HT1080 (cell line): Measurements from ENCODE around the gene RBMXL2. TPM values are rescaled to one million over a fixed set of nuclear protein-coding genes. Genes with fewer than 3 reads are reported as not detected.

Source experiments
- total RNA-seq: library from RNA; depleted of rRNA; stranded (reverse); fragments of >200 nt; shearing (Covaris generic); gene quantifications from 2 replicates; pipeline ENCODE4 v1.2.3, GENCODE V29; 2014; rRNA removed

Gene RBMXL2
- total RNA-seq, 1 experiment from 2014 or later, result not detected

Other genes starting within 250 kb of the RBMXL2 start
- gene OR10A5, start 243.3 kb upstream of the RBMXL2 start, total RNA-seq, result not detected in 2 replicates
- not detected in 2 replicates for gene OR10A2, start 225.9 kb upstream of the RBMXL2 start, total RNA-seq
- not detected in 2 replicates for gene OR10A4, start 212.4 kb upstream of the RBMXL2 start, total RNA-seq
- gene OR2D2, start 196.5 kb upstream of the RBMXL2 start, total RNA-seq, result not detected in 2 replicates
- not detected in 2 replicates for gene OR2D3, start 168.0 kb upstream of the RBMXL2 start, total RNA-seq
- gene ZNF215, start 162.6 kb upstream of the RBMXL2 start, total RNA-seq, result not detected in 2 replicates
- gene ZNF214, start 68.7 kb upstream of the RBMXL2 start, total RNA-seq, result 0.03 TPM in 1 of 2 replicates, not detected in the other
- not detected in 2 replicates for gene NLRP14, start 68.5 kb upstream of the RBMXL2 start, total RNA-seq
- gene SYT9, start 162.9 kb downstream of the RBMXL2 start, total RNA-seq, result 0.11 and 0.33 TPM in 2 replicates